IPS-NIHi11 (cell line): ENCODE data around the gene RNF130.

Source experiments
- DNase-seq: peaks from one replicate; pipeline ENCODE4 v3.0.0; 2012; ENCODE audit warnings: mixed read lengths, low spot score

The RNF130 gene

DNA sequence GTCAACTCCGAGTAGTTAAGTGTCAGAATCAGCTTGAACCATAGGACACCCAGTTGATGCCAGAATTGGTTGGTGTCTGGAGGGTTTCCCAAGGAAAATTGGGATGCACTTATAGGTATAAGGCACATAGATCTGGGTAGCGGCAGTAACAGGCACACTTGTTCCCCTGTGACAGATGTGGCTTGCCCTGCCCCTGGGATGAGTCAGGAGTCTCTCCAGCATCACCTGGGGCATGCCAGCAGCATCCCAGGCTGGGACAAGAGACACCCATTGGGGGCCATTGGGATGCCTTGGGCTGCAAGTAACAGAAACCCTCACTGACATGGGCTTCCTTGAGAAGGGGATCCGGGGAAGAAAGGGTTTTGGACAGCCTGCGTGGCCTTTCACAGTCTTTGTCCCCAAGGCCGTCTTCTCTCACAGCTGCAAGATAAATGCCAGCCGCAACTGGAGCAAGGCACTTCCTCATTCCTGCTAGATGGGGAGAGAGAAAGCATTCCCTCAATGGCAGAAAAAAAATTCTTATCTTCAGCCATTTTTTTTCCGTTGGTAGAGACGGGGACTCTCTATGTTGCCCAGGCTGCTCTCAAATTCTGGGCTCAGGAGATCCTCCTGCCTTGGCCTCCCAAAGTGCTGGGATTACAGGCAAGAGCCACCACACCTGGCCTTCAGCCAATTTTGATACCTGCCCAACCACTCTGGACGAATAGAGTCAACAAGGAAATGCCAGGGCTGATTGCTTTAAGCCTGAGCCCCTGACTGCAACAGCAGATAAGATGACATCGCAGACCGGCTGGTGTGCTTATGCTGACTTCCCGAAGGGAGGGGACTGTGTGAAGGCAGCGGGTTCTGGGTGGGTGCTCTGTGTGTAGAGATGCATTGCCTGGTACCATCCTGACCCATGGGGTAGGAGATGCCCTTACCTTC, 13.3 kb upstream of the RNF130 start:
- no peak for DNase-seq

DNA sequence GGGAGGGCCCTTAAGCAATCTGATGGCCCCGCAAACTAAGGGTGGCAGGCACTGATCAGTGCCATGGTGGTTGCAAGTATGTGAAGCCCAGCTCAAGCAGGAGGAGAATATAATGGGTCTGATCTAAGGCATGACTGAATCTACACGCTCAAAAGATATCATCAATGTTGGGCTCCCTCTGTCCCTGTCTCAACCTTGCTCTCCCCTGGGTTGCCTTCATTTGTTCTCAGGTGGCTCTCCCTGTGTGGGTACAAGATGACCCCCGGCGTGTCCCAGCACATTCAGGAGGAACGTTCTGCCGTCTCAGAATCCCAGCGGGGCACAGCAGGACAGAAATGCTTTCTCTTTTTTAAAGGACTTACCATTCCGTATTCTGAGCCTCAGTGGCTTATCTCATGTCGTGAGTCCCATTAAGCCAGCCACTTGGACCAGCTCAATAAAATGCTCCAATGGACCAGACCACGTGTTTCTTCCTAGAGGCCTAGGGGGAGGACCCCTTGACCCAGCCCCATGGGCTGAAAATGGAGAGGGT, 12.0 kb upstream of the RNF130 start:
- DNase-seq = no peak

DNA sequence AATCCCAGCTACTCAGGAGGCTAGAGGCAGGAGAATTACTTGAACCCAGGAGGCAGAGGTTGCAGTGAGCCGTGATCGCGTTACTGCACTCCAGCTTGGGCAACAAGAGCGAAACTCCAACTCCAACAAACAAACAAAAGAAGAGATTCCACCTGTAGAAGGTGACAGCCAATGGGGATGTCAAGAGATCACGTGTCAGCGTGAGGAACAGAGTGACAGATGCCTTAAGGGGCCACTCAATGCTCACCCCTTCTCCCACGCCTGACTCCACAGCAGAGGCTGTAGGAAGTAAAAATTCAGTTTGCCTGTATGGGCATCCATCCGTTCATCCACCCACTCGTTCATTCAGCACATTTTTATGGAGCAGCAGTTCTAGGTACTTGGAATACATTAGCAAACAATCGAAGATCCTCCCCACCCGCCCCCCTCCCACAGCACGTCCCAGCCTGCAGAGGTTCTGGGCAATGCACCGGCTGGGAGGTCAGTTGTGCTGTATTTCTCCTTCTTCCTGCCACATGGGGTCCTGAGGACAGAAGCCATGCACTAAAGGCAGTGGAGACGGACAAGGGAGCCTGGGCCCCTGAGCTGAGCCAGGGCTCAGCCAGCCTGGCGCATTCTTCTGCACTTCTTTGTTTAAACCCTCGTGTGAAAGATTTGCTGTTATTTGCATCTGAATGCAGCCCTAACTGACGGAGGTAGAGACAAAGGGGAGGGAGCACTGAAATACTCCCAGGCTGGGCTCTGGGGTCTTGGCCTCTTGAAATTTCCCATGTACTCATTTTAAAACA, 11.3 kb upstream of the RNF130 start:
- DNase-seq = peak; percentile 74

DNA sequence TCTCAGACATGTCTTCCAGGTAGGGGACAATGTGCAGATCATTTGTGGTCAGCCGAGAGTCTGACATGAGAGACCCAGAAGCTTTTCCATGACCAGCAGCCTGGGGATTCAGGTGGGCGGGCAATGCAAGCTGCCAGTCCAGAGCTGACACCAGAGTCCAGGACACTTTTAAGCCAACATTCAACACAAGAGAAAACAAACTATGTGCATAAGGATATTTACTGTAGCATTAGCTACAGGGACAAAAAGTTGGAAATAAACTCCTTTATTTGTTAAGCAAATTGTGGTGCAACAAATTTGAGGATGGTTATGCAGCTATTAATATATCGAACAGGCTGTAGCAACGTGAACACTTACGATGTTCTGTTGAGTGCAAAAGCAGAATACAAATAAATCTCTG, 9.9 kb upstream of the RNF130 start:
- no peak for DNase-seq

DNA sequence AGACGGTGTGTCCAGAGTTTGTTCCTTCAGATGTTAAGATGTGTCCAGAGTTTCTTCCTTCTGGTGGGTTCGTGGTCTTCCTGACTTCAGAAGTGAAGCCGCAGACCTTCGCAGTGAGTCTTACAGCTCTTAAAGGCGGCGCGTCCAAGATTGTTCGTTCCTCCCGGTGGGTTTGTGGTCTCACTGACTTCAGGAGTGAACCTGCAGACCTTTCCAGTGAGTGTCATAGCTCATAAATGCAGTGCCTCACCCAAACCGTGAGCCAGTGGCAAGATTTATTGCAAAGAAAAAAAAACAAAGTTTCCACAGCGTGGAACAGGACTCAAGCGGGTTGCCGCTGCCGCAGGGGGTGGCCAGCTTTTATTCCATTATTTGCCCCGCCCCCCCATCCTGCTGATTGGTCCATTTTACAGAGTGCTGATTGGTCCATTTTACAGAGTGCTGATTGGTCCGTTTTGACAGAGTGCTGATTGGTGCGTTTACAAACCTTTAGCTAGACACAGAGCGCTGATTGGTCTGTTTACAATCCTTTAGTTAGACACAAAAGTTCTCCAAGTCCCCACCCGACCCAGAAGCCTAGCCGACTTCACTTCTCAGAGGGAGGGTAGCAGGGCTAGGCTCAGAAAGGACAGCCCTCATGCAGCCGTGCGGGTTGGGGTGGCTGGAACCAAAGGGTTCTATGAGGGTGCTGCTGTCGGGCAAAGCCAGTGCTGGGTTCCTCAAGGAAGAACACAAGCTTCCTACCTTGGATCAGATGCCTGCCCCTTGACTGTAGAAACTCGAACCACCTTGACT, 9.1 kb upstream of the RNF130 start:
- DNase-seq = no peak

DNA sequence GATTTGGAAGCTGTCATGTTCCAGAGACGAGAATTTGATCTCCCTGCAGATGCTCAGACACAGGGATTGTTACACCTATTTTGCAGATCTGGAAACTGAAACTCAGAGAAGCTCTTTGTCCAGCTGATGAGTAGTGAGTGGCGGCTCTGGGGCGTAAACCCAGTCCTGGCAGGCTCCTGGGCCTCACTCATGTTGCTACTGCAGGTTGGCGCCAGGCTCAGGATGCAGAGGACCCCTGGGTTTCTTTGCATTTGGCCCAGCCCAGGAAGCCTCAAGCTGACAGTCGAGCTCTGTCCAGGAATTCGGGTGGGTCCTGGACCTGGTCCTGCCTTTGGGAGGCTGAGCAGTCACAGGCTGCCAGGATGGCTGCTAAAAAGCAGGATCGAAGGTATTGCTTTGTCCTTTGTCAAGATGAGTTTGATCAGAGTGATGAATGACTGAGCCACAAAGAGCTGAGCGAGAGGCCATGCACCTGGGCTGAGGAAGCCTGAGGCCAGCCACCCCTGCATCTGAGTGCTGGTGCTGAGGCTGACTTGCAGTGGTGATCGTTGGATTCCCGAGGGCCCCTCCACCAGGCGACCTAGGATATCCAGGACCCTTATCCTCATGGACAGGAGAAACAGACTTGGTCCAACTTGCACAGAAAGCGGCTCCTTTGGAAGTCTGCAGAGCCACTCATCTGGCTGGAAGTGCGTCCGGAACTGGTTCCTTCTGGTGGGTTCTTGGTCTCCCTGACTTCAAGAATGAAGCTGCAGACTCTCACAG, 8.3 kb upstream of the RNF130 start:
- DNase-seq = no peak

DNA sequence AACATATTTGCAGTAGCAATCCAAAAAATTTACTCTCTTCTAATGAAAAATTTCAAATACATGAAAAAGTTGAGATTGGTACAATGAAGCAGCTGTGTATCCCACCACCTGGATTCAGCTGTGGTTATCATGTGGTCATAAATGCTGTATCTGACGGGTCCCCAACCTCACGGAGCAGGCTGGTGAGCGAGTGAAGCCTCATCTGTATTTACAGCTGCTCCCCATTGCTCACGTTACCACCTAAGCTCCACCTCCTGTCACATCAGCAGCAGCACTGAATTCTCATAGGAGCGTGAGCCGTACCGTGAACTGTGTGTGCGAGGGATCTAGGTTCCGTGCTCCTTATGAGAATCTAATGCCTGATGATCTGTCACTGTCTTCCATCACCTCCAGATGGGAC, 6.8 kb upstream of the RNF130 start:
- no peak for DNase-seq

DNA sequence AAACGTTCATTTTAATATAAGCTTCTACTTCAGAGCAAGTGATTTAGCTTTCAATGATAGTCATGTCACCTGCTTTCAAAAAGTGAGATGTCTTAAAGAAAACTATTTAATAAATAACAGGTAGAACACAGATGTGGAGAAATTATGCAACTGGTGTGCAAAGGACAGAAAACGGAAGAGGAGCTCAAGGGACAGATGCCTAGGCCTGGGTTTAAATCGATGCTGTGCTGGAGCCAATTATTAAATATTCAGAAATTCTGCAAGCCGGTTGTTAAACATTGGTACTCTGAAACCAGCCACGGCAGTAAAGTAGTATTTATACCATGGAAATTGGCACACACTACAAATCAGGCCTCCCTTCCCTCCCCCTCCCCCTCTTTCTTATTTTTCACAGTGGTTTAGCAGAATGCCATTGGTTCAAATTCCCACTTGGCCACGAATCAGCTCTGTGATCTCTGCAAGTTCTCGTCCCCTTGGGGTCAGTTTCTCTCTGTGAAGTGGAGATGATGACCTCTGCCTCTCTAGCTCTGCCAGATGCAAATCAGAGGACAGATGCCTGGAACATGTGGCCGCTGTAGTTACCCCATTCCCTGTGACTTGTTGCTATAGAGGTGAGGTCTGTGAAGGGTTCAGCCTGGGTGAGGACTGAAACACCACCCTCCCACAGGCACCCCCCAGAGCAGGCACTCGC, 6.2 kb upstream of the RNF130 start:
- DNase-seq = no peak

DNA sequence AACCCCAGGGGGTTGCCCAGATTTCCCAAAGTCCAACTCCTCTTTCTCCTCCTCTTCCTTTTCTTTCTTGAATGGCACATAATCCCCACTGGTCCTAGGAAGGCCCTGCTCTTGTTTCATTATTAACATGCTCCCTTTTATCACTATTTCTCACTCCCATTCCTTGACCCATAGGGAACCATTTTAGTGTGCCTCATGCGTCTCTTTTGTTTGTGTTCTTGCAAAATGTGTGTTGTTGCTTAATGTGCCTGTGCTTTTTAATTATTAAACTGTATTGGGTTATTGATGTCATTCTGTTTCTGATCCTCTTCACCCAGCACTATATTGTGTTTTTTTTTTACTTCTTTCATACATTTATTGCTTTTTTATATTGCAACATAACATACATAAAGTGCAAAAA, 4.1 kb upstream of the RNF130 start:
- no peak for DNase-seq

DNA sequence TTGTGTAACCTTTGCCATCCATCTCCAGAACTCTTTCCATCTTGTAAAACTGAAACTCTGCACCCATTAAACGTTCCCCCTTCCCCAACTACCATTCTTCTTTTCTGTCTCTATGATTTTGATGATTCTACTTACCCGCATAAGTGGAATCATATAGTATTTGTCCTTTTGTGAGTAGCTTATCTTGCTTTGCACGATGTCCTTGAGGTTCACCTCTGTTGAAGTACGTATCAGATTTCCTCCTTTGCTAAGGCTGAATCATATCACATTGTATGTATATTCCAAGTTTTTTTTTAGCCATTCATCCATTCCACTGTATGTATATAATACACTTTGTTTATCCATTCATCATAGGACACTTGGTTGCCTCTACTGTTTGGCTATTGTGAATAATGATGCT, 2.9 kb upstream of the RNF130 start:
- DNase-seq = no peak

DNA sequence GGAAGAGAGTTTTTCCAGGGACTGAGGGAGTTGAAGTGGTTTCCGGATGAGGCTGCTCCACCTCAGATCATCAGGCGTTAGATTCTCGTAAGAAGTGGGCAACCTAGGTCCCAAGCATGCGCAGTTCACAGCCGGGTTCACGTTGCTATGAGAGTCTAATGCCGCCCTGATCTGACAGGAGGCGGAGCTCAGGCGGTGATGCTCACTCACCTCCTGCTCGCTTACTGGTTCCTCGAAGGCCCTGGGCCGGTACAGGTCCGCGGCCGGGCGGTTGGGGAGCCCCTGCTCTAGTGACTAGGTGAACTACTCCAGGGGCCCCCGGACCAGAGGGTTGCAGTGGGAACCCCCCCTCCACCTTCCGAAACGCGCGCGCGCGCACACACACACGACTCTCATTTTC, 997 bp upstream of the RNF130 start:
- DNase-seq = no peak

DNA sequence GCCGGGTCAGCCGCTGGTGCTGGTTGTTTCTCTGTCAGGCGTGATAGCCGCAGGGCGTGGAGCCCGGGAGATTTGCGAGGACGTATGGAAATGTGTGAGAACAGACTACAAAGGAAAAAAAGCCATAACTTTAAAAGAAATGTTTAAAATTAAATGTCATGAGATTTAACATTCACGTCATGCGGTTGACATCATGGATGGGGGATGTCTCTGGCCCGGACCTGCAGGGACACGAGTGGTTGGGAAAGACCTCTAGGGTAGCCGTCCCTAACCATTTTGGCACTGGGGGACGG, 643 bp upstream of the RNF130 start:
- no peak for DNase-seq

DNA sequence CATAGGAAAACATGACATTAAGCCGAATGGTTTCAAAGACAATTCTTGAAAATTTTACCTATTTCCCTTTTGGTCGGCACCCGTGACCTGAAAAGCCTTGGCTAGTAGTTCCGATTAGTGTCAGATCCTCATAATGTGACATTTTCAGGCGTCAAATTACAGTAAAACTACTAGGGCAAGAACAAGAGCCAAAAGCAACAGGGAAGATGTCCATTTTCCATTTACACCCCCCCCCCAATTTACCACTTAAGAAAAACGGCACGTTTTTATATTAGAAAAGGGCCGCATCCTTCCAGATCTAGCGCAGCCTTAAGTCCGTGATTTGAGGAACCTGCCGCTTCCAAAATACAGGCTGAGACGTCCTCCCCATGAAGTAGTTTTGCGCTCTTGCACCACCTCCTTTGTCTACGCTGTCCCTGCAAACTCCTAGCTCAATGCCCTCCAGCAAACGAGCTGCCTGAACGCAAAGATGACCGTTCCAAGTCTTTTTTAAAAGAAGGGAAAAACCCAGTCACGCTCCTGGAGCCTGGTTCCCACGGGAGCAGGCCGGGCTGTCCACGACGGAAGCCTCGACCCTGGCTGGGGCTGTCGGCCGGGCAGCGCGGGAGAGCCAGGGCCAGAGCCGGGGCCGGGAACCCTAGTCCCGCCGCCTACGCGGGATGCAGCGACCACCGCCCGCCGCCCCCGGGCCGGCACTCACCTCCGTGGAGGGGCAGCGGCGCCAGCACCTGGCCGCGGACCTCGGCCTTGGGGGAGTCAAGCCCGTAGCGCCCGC, 616 bp downstream of the RNF130 start:
- peak; percentile 45 for DNase-seq

DNA sequence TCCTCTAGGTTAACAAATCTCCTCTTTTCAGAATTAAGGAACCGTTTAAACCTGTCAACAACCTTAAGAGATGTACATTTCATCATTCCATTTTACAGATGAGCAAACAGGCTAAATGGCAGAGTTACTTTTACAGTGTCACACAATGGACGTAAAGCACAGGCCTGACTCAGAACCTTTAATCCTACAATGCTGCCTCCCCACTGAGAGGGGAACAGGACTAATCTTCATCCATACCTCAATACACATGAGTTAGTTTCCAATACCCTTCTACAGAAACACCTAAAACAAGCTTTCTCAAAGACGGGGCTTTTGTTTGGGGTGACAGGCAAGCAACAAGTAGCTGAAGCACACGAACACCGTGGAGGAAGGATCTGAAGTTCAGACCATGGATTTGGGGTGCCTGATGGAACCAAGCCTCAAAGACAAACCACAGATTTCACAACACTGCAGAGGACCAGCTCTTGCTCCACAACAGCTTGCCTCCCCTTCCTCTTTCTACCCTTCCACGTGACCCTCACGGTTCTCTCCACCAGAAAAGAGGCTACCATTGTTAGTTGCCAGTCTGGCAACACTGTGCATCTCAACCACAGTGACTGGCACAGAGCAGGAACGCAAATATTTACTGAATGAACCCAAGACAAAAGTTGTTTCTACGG, 1.8 kb downstream of the RNF130 start:
- DNase-seq = no peak

DNA sequence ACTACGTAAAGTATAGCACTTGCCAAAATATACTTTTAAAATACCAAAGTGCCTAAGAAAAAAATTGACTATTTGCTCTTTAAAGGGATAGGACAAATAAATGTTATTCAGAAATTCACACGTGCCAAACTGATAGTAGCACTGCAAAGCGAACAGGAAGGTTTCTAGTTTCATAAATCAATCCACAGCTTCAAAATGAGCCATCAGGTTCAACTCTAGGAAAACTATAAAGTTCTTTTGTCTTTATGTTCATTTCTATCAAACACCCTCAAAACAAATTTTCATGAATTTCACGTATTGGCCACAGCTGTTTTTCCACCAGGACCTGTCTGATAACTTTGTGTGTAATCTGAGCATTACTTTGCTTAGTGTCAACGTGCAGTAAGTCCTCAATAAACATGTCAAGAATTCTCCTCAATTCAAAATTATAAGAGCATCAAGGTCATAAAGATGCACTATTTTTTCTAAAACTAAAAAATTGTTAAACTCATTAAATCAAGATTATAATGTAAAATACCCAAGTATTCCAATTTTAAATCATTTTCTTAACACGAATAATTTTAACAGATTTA, 3.0 kb downstream of the RNF130 start:
- DNase-seq = no peak

DNA sequence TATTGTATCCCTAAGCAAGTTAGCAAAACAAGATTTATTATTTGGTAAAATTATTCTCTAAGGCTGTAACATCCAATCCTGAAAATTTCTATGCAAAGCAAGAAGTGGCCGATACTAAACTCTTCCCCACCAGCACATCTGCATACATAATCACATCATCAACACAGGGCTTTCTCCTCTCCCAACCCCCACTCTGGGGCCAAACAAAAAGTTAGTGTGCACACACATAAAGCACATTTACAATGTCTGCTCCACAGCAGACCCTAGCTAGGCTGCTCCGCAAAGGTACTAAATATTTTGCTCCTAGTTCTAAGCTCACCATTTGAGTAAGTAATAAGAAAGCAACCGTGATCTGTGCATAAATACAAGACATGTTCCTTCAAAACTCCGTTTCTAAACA, 3.6 kb downstream of the RNF130 start:
- no peak for DNase-seq

DNA sequence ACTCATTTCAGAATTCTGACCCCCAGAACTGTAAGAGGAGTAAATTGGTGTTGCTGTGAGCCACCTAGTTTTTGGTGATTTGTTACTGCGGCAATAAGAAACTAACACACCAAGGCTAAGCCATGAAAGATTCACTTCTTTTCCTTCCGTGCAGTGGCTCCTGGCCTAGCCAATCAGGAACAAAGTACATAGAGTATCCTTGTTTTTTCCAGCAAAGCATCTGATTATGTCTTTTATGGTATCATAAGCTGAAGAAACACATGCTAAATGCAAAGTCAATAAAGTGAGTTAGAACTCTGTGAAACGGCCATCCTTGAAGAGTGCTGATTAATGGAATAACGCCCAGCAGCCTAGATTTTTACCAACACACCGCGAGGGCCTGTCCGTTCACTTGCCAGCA, 11.4 kb downstream of the RNF130 start:
- no peak for DNase-seq

DNA sequence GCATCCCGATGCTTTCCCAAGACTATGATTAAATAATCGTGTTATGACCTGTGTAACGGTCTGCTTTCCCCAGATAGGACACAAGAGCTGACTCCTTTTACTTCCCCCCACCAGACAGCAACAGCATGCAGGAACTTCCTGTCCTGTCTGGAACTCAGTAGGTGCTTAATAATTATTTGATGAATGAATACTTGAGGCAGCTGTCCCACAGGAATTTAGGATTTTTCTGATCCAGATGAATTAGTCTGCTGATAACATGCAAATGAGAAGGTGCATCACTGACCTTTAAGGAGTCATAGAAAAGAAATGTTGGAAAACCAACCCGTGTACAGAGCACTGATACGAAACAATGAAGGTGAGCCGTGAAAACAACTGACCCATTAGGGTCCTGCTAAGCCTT, 12.2 kb downstream of the RNF130 start:
- DNase-seq = no peak

DNA sequence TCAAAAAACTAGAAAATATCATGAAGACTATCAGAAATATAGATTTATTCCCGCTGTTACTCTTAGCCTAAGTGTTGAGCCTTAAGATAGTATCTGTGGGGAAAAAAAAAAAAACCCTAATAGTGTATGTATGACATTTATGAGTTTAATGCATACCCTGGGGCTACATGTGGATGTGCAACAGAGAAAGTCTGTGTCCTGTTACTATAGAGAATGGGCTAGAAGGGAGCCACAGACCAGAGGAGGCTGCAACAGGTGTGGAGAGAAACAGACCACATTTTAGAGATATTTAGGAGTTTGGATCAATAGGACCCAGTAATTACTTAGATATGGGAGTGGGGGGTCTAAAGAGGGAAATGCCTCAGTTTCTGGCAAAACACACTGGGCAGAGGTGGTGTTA, 15.4 kb downstream of the RNF130 start:
- no peak for DNase-seq
